GM20431 (cell line): ENCODE measurements around the gene PRKAR2B.
"Not testable (repeated sequence)": the region's sequence is repeated elsewhere in the genome, so short reads cannot be mapped to it uniquely, and the experiment has no call there.

Source experiments
- in situ Hi-C: fragments of 300-500 bp; cut with MseI, MboI; formaldehyde crosslinking; loops from one replicate; pipeline ENCODE4 v1.15.0; 2020; ENCODE audit warnings: low sequenced_read_pairs; ENCODE audit not compliant: unreplicated experiment

Gene PRKAR2B

DNA sequence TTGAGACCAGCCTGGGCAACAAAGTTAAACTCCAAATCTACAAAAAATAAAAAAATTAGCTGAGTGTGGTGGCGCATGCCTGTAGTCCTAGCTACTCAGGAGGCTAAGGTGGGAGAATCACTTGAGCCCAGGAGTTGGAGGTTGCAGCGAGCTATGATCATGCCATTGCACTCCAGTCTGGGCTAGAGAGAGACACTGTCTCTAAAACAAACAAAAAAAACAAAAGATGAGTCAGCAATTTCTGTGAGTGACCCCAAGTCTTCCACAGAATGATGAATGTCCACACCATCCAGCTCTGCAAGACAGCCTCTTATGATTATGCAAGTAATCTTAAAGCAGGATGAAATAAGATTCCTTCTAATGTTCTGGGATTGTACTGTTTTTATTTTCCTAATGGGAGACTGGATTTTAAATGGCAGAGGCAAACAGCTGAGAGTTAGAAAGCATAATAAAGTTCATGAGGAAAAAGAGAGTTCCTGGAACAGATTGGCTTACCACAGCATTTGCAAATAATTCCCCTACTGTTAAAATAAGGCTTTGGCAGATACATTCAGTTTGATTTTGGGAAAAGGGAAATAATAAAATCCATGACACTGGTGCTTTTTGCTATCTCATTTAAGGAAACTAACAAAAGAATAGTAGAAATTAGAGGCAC, 18.9 kb upstream of the PRKAR2B start:
- in situ Hi-C loops: no loop called here

GRCh38 chr7:107026166-107026565, 18.3 kb upstream of the PRKAR2B start:
- in situ Hi-C loops: no loop called here

DNA sequence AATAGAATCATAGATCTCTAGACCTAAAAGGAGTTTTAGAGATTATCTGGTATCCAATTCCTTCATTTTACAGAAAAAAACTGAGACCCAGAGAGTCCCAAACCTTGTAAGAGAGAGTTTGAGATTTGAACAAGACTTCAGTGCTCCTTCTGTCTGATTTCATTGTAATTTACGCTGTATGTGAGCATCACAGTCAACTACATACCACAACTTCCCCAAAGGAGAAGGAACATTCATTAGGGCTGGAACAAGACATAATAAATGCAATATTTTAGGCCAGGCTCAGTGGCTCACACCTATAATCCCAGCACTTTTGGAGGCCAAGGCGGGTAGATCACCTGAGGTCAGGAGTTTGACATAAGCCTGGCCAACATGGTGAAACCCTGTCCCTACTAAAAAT, 17.3 kb upstream of the PRKAR2B start:
- in situ Hi-C loops: no loop called here

- in situ Hi-C loops: no loop called here
Observed at GRCh38 chr7:107029061-107029763, 15.3 kb upstream of the PRKAR2B start.

GRCh38 chr7:107029764-107030286, 14.7 kb upstream of the PRKAR2B start:
- in situ Hi-C loops: no loop called here

DNA sequence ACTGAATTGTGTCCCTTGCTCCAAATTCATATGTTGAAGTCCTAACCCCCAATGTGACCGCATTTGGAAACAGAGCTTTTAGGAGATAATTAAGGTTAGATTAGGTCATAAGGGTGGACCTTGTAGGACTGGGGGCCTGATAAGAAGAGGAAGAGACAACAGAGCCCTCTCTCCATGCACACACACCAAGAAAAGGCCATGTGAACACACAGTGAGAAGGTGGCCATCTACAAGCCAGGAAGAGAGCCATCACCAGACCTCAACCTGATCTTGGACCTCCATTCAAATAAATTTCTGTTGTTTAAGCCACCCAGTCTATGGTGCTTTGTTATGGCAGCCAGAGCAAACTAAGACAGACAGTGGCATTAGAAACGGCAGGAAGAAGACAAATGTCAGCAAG, 12.5 kb upstream of the PRKAR2B start:
- in situ Hi-C loops: no loop called here

GRCh38 chr7:107032720-107033438, 11.6 kb upstream of the PRKAR2B start:
- in situ Hi-C loops: no loop called here

DNA sequence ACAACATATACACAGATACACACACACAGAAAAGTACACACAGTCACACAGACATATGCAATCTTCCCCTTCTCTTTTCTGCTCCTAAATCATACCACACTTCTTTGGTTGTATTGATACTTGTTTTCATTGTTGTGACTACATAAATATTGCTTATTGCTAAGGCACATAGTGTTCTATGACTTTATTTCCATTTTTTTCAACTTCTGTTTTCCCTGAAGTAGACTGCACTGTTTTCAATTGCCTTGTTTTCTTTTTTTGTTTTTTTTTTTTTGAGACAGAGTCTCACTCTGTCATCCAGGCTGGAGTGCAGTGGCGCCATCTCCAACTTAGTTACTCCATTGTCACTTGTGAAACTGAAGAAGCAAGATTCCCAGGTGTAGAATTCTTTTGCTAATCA, 10.0 kb upstream of the PRKAR2B start:
- in situ Hi-C loops: no loop called here

DNA sequence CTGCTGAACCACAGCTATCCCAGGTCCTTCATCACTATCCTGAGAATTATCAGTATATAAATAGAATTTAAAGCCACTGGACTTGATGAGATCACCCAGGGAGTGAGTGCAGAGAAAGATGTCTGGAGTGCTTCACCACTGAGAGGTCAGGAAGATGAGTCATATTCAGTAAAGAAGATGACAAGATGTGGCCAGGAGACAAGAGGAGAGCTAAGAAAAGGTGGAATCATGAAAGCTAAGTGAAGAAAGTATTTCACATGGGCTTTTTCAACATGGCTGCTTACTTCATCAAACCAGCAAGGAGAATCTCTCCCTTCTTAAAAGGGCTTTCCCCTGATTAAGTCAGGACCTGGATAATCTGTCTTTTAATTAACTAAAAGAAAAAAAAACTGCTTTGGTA, 9.1 kb upstream of the PRKAR2B start:
- in situ Hi-C loops: no loop called here

- in situ Hi-C loops: no loop called here
Observed at GRCh38 chr7:107036535-107036934, 8.0 kb upstream of the PRKAR2B start.

DNA sequence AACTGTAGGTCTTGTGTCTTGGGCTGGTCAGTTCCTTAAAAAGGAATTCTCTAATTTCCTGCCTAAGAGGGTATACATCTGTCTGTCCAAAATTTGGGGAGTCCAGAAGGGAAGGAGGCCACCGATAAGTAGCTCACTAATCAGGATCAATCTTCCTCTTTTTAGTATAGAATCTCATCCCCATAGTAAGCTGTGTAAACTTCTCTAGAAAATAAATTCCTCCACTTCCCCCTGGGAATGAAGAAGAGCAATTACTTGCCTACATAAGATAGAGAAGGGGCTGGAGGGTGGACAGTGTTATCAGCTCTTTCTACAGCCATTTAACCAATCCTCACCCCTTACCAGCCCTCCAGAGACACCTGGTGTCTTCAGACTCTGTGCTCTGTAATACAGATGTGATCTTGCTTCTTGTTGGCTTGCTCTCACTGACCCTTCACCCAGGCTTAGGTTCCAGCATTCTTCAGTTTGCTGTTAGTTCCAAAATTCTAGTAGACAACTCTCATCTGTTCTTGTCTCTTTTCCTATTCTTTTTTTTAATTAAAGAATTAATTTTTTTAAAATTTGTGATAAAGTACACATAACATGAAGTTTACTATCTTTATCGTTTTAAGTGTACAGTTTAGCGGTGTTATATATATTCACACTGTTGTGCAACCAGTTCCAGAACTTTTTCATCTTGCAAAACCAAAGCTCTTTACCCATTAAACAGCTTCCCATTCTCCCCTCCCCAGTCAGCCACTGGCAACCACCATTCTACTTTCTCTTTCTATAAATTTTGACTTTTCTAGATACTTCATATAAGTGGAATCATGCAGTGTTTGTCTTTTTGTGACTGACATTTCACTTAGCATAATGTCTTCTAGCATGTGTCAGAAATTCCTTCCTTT, 6.5 kb upstream of the PRKAR2B start:
- in situ Hi-C loops: no loop called here

- in situ Hi-C loops: no loop called here
Observed at GRCh38 chr7:107039199-107039900, 5.2 kb upstream of the PRKAR2B start.

GRCh38 chr7:107041097-107041496, 3.4 kb upstream of the PRKAR2B start:
- in situ Hi-C loops: no loop called here

DNA sequence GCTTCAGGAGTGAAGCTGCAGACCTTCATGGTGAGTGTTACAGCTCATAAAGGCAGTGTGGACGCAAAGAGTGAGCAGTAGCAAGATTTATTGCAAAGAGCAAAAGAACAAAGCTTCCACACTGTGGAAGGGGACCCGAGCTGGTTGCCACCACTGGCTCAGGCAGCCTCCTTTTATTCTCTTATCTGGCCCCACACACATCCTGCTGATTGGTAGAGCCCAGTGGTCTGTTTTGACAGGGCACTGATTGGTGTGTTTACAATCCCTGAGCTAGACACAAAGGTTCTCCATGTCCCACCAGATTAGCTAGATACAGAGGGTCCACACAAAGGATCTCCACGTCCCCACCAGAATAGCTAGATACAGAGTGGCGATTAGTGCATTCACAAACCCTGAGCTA, 2.7 kb upstream of the PRKAR2B start:
- in situ Hi-C loops: not testable (repeated sequence)

DNA sequence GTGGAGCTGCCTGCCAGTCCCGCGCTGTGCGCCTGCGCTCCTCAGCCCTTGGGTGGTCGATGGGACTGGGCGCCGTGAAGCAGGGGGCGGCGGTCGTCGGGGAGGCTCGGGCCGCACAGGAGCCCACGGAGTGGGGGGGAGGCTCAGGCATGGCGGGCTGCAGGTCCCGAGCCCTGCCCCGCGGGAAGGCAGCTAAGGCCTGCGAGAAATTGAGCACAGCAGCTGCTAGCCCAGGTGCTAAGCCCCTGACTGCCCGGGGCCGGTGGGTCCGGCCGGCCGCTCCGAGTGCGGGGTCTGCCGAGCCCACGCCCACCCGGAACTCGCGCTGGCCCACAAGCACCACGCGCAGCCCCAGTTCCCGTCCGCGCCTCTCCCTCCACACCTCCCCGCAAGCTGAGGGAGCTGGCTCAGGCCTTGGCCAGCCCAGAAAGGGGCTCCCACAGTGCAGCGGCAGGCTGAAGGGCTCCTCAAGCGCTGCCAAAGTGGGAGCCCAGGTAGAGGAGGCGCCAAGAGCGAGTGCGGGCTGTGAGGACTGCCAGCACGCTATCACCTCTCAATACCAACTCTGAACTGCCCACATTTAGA, 2.1 kb upstream of the PRKAR2B start:
- in situ Hi-C loops: not testable (repeated sequence)

DNA sequence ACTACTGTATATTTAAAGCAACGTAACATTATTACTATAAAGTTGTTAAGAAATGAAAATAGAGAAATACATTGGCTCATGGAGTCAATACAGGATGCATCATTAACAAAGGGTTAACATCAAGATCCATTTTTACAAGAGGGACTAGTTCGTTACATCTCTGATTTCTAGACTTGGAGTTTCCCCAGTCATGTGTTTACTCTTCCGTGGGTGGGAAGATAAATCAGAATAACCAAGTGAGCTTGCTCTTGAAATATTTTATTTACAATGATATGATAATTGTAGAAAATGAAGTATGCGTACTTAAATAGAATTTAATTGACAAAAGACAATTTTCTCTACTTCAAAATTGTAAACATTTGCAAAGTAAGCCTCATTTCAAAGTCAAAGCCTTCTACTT, 1.0 kb upstream of the PRKAR2B start:
- in situ Hi-C loops: no loop called here

GRCh38 chr7:107043921-107044346, 571 bp upstream of the PRKAR2B start:
- in situ Hi-C loops: no loop called here

GRCh38 chr7:107045195-107045960, 873 bp downstream of the PRKAR2B start:
- in situ Hi-C loops: no loop called here
